GM10847 (cell line): ENCODE results near the gene GALNT9.

Experiments used
- POLR2A ChIP-seq: IDR thresholded peaks from 2 replicates; pipeline ENCODE4 v1.6.1; 2011; ENCODE audit not compliant: insufficient read length; ENCODE audit errors: extremely low read depth

Gene GALNT9

DNA sequence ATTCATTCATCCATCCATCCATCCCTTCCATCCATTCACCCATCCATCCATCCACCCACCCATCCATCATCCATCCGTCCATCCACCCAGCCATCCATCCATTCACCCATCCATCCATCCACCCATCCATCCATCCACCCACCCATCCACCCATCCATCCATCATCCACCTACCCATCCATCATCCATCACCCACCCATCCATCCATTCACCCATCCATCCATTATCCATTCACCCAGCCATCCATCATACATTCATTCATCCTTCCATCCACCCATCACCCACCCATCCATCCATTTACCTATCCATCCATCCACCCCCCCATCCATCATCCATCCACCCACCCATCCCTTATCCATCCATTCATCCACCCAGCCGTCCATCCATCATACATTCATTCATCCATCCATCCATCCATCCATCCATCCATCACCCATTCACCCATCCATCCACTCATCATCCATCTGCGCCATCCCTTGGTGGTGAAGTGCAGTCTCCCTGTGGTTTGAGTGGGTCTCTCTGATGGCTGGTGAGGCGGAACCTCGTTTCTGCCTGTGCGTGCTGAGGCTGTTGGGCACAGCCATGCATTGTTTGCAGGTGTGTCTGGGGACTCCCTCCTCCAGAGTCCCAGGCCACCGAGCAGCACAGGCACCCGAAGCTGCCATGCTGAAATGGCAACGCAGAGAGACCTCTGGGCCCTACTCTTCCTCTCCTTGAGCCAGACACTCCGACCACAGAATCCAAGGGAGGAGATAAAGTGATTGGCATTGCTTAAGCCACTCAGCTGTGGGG, 162.4 kb downstream of the GALNT9 start:
- TF ChIP-seq POLR2A, result no peak

- no peak for TF ChIP-seq POLR2A
These were observed 163.3 kb downstream of the GALNT9 start for GRCh38 chr12:132166093-132166492.

DNA sequence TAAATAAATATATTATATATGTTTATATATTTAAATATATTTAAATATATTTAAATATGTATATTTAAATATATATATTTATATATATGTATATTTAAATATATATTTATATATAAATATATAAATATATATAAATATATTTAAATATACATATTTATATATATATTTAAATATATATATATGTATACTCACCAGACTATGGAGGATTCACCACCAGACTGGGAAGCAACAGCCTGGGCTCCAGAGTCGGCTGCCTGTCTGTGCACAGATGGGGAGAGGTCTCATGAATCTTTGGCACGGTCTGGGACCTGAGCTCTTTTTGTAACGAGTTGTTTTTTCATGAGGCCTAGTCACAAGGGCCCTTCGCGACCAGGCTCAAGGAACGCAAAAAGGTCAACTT, 163.8 kb downstream of the GALNT9 start:
- no peak for TF ChIP-seq POLR2A

GRCh38 chr12:132164426-132164825, 165.0 kb downstream of the GALNT9 start:
- TF ChIP-seq POLR2A, result no peak

GRCh38 chr12:132163911-132164288, 165.5 kb downstream of the GALNT9 start:
- TF ChIP-seq POLR2A, result no peak

DNA sequence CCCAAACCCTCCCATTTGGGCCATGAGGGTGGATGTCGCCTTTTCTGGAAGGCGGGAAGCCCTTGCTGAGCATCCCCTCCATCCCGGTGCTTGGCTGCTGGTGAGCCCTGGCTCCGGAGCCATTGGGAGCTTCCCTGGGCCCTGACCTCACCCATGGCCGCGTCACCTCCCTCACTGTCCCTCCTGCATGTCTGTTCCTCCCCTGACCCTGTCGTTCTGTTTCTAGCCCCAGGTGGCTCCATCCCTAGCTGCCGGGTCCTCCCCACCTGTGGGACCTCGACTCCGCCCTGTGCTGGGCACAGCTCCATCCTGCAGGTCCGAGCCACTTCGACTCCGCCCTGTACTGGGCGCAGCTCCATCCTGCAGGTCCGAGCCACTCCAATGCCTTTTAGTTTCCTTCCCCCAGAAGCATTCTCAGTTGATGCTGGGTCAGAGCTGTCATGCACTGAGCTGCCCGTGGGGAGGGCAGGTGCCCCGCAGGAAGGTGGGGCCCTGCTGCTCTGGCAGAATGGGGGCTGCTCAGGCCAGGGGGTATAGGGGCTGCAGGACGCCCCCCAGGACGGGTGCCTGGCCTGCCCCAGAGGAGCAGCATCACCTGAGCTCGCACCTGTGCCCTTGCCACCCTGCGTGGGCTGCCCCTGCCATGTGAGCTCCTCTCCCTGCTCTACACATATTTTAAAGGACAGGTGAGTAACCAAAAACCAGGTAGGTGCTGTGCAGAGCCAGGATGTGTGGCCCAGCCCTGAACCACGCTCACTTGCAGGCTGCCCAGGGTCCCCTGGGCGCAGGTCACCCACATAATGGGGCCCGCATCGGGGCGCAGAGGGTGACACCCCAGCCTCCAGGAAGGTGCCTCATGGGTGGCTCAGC, 166.1 kb downstream of the GALNT9 start:
- TF ChIP-seq POLR2A, result no peak

DNA sequence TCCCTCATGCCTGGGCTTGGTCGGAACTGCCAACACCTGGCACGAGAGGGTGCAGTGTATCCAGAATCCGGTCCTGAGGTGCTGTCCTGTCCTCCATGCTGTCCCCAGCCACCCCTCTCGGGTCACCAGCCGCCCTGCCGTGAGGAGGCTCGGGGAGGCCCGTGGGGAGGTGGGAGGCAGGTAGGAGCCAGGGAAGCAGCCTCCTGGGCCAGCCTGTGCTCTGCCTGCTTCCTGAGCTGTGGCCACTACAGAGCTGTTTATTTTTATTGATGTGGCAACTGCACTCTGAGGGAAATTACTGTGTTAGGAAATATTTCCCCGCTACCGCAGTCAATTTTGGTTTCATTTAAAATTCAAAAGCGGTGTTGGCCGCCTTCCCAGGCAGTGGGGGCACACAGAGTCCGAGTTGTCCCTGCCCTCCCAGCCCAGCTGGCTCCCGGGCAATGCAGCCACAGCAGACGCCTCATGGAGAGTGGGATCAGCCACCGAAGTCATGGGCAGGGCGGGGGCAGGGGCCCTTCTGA, 166.8 kb downstream of the GALNT9 start:
- TF ChIP-seq POLR2A, result no peak

DNA sequence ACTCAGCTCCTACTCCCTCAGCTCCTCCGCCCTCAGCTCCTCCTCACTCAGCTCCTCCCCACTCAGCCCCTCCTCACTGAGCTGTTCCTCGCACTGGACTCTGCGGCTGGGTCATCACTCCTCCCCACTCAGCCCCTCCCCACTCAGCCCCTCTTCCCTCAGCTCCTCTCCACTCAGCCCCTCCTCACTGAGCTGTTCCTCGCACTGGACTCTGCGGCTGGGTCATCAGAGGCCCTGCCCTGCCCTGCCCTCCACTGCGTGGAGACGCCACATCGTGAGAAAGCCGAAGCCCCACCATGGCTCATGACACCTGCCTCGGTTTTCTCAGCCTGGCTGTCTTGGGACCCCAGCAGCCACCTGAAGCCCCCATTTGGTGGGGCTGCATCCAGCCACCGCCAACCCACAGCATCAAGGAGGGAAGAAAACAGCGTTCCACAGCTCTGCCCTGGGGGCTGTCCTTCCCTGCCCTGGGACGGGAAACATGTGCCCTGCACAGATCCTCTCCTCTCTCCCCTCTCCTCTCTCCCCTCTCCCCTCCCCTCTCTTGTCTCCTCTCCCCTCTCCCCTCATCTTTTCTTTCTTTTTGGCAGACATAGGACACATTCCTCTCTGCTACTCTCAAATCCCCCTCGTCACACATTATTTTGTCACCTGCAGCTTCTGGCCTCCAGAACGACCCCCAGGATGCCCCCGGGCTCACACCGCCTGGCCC, 167.4 kb downstream of the GALNT9 start:
- no peak for TF ChIP-seq POLR2A

- no peak for TF ChIP-seq POLR2A
These were observed 168.2 kb downstream of the GALNT9 start for GRCh38 chr12:132161036-132161781.

- TF ChIP-seq POLR2A, result no peak
These were observed 168.8 kb downstream of the GALNT9 start for GRCh38 chr12:132160601-132161035.

DNA sequence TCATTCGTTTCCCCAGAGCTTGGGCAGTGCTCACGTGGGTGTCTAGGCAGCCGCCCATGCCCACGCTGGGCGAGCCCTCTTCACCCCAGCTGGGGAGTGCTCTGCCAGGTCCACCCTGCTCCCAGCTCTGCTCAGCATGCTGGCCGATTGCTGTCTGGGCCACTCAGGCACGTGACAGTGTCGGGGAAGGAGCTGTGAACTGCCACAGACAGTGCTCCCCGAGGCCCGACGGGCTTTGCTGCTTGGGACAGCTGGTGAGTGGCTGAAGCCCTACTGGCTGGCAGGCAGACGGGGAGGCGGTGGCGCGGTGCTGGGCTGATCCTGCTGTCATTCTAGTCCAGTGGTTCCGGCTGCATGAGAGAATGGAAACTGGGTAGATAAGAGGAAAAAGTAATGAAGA, 169.4 kb downstream of the GALNT9 start:
- no peak for TF ChIP-seq POLR2A

- no peak for TF ChIP-seq POLR2A
These were observed 169.8 kb downstream of the GALNT9 start for GRCh38 chr12:132159555-132160003.

- TF ChIP-seq POLR2A, result no peak
These were observed 170.5 kb downstream of the GALNT9 start for GRCh38 chr12:132158677-132159554.

- no peak for TF ChIP-seq POLR2A
These were observed 171.5 kb downstream of the GALNT9 start for GRCh38 chr12:132157733-132158409.
